ENCODE results near the gene HCRTR1.

The HCRTR1 gene

GRCh38 chr1:31607360-31607759, 10.1 kb upstream of the HCRTR1 start:
- Histone ChIP-seq H3K9me3 (ENCODE audit: control insufficient read depth in 1 of 2, low read length in 2 of 2) (no peaks in the 10 kb centered on the region), H3K27me3 (ENCODE audit: low read depth, low read length) (no peaks in the 10 kb centered on the region), H3K36me3 (ENCODE audit: control insufficient read depth in 1 of 2, insufficient read depth in 2 of 2, low read length in 2 of 2) (no peaks in the 10 kb centered on the region), H3K4me3 (ENCODE audit: low read depth in 1 of 2, low read length in 2 of 2) (no peak overlapping the region), H3K27ac (ENCODE audit: low read length) (no peak overlapping the region), H3K4me1 (ENCODE audit: control insufficient read depth in 1 of 2, insufficient read depth in 2 of 2, low read length in 2 of 2) (no peaks in the 10 kb centered on the region)

DNA sequence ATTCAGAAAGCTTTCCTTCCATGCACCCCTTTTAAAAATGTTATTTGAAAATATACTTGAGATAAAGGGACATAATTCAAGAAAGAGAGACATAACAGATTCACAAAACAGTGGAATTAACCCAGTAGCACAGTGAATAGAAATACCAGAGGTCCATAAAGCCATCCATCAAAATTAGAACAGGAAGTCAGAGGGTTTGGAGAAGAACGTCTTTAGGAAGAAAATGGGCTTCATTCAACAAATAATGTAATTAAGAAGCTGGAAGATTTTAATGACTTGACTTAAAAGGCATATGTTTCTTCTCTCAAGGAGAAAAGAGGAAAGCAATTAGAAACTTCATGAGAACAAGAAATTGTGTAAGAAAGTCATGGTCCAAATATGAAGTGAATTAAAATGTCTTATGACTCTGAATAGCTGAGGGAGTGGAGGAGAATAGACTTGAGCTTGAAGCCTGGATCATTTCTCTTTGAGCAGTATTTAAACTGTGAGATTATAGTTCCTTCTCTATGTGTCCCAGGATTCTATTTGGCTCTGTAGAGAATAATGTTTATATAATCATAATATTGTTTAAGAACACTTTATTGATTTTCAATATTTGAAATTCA, 7.9 kb upstream of the HCRTR1 start:
- H3K36me3 ChIP-seq (ENCODE audit: control insufficient read depth in 1 of 2, insufficient read depth in 2 of 2, low read length in 2 of 2): no peaks in the 10 kb centered on the region
- no peak overlapping the region for H3K27ac ChIP-seq (ENCODE audit: low read length)
- H3K4me3 ChIP-seq (ENCODE audit: low read depth in 1 of 2, low read length in 2 of 2): no peak overlapping the region
- no peaks in the 10 kb centered on the region for H3K9me3 ChIP-seq (ENCODE audit: control insufficient read depth in 1 of 2, low read length in 2 of 2)
- no peaks in the 10 kb centered on the region for H3K4me1 ChIP-seq (ENCODE audit: control insufficient read depth in 1 of 2, insufficient read depth in 2 of 2, low read length in 2 of 2)
- no peaks in the 10 kb centered on the region for H3K27me3 ChIP-seq (ENCODE audit: low read depth, low read length)

GRCh38 chr1:31614414-31615005, 3.0 kb upstream of the HCRTR1 start:
- no peaks in the 10 kb centered on the region for H3K36me3 ChIP-seq (ENCODE audit: control insufficient read depth in 1 of 2, insufficient read depth in 2 of 2, low read length in 2 of 2)
- H3K4me3 ChIP-seq (ENCODE audit: low read depth in 1 of 2, low read length in 2 of 2): no peak overlapping the region
- peaks cover 5% of the 10 kb centered on the region for H3K27me3 ChIP-seq (ENCODE audit: low read depth, low read length)
- H3K4me1 ChIP-seq (ENCODE audit: control insufficient read depth in 1 of 2, insufficient read depth in 2 of 2, low read length in 2 of 2): peaks cover 0 to 9% of the 10 kb centered on the region in 2 donors
- H3K9me3 ChIP-seq (ENCODE audit: control insufficient read depth in 1 of 2, low read length in 2 of 2): no peaks in the 10 kb centered on the region
- no peak overlapping the region for H3K27ac ChIP-seq (ENCODE audit: low read length)

DNA sequence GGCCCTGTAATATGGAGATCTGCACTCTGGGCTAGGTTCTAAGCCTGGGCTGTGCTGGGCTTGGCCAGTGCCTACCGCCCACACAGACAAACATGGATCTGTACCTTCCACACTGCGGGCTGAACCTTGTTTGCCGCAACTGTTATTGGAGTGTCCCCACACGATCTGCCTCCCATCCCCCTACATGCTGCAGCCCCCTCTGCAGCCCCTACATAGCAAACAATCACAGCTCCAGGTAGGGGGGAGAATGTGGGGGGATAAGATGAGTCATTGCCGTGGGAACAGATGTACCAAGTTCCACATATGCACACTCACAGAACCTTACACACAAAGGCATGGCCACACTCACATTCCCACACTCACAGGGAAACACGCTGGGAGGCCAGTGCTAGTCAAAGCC, 2.1 kb upstream of the HCRTR1 start:
- Histone ChIP-seq H3K9me3 (ENCODE audit: control insufficient read depth in 1 of 2, low read length in 2 of 2) (no peaks in the 10 kb centered on the region), H3K27me3 (ENCODE audit: low read depth, low read length) (peaks cover 5% of the 10 kb centered on the region), H3K27ac (ENCODE audit: low read length) (no peak overlapping the region), H3K36me3 (ENCODE audit: control insufficient read depth in 1 of 2, insufficient read depth in 2 of 2, low read length in 2 of 2) (no peaks in the 10 kb centered on the region), H3K4me3 (ENCODE audit: low read depth in 1 of 2, low read length in 2 of 2) (no peak overlapping the region), H3K4me1 (ENCODE audit: control insufficient read depth in 1 of 2, insufficient read depth in 2 of 2, low read length in 2 of 2) (peaks cover 0 to 9% of the 10 kb centered on the region in 2 donors)

DNA sequence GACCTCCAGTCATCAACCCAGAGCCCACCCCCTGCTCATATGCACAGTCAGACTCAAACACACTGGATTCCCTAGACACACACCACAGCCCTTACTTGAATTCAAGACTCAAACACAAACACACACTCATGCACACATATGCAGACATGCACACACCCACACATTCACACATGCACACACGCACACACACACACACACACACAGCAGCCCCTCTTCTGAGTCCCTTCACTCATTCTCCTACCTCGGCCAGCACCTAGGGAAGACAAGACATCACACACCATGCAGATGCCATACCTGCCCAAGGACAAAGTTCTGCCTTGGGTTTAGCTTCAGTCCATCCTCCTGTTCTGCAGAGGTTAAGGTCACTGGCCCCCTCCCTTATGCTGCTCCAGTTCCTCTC, 1.6 kb upstream of the HCRTR1 start:
- H3K27me3 ChIP-seq (ENCODE audit: low read depth, low read length): peaks cover 5% of the 10 kb centered on the region
- H3K4me1 ChIP-seq (ENCODE audit: control insufficient read depth in 1 of 2, insufficient read depth in 2 of 2, low read length in 2 of 2): peaks cover 0 to 9% of the 10 kb centered on the region in 2 donors
- H3K27ac ChIP-seq (ENCODE audit: low read length): no peak overlapping the region
- H3K36me3 ChIP-seq (ENCODE audit: control insufficient read depth in 1 of 2, insufficient read depth in 2 of 2, low read length in 2 of 2): no peaks in the 10 kb centered on the region
- no peak overlapping the region for H3K4me3 ChIP-seq (ENCODE audit: low read depth in 1 of 2, low read length in 2 of 2)
- H3K9me3 ChIP-seq (ENCODE audit: control insufficient read depth in 1 of 2, low read length in 2 of 2): no peaks in the 10 kb centered on the region

DNA sequence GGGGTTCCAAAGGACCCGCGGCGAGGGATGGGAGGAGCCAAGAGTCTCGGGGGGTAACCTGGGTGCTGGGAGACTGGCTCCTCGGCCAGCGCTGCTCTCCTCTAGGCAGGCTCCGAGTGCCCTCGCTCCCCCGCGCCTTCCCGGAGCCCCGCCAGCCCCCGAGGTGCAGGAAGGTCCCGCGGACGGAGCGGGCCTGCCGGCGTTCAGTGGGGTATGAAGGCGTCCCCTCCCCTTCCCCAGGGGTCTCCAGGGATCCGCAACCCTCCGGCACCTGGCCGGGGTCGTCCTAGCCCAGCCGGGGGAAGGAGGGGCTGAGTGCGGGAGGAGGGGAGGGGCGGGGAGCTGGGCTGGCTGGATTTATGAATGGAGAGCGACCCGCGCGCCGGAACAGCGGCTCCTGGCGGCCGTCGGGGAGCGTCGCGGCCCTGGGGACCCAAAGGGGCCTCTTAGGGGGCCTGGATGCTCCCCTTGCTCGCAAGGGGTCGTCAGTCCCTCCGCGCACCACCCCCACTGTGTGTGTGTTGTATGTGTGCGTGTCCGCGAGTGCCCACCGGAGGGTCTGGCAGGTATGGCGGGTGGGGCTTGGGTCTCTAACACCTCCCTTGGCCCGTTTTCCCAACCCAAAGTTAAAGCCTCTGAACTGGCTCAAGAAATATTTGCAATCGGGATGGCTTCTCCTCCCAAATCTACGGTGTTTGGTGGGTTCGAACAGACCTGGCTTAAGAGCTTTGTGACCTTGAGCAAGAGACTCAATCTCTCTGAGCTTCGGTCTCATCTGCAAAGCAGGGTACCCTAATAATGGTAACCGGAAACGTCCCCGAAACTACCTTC, 642 bp downstream of the HCRTR1 start:
- Histone ChIP-seq H3K9me3 (ENCODE audit: control insufficient read depth in 1 of 2, low read length in 2 of 2) (no peaks in the 10 kb centered on the region), H3K36me3 (ENCODE audit: control insufficient read depth in 1 of 2, insufficient read depth in 2 of 2, low read length in 2 of 2) (no peaks in the 10 kb centered on the region), H3K27me3 (ENCODE audit: low read depth, low read length) (peaks cover 5% of the 10 kb centered on the region), H3K27ac (ENCODE audit: low read length) (no peak overlapping the region), H3K4me1 (ENCODE audit: control insufficient read depth in 1 of 2, insufficient read depth in 2 of 2, low read length in 2 of 2) (peaks cover 0 to 9% of the 10 kb centered on the region in 2 donors), H3K4me3 (ENCODE audit: low read depth in 1 of 2, low read length in 2 of 2) (peak overlapping the region; percentile 26 to 62)

GRCh38 chr1:31618916-31619846, 1.7 kb downstream of the HCRTR1 start:
- Histone ChIP-seq H3K4me1 (ENCODE audit: control insufficient read depth in 1 of 2, insufficient read depth in 2 of 2, low read length in 2 of 2) (peaks cover 0 to 9% of the 10 kb centered on the region in 2 donors), H3K27ac (ENCODE audit: low read length) (no peak overlapping the region), H3K27me3 (ENCODE audit: low read depth, low read length) (peaks cover 5% of the 10 kb centered on the region), H3K4me3 (ENCODE audit: low read depth in 1 of 2, low read length in 2 of 2) (no peak overlapping the region), H3K36me3 (ENCODE audit: control insufficient read depth in 1 of 2, insufficient read depth in 2 of 2, low read length in 2 of 2) (no peaks in the 10 kb centered on the region), H3K9me3 (ENCODE audit: control insufficient read depth in 1 of 2, low read length in 2 of 2) (no peaks in the 10 kb centered on the region)

DNA sequence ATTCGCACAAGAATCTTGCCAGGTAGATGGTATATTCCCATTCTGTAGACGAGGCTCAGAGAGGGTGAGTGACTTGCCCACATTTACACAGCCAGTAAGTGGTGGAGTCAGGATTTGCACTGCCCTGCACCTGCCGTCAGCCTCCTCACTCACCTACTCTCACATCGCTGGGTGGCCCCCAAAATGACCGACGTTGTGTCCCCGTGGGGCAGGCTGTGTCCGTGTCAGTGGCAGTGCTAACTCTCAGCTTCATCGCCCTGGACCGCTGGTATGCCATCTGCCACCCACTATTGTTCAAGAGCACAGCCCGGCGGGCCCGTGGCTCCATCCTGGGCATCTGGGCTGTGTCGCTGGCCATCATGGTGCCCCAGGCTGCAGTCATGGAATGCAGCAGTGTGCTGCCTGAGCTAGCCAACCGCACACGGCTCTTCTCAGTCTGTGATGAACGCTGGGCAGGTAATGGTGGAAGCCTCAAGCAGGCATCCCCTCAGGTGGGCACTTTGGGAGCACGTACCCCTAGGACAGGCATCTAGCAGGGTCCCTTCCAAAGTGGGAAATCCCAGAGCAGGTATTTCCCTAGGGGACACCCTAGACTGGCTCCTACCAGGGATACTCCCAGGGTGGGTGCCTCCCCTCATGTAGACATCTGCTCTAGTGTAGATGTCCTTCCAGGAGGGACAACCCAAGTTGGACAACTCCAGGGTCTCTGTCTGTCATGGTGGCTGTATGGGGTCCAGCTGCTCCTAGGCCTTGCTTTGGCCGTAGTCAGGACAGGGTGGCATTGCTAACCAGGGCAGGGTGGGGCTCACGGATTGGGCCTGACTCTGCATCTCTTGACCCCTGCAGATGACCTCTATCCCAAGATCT, 3.4 kb downstream of the HCRTR1 start:
- no peak overlapping the region for H3K4me3 ChIP-seq (ENCODE audit: low read depth in 1 of 2, low read length in 2 of 2)
- peaks cover 0 to 9% of the 10 kb centered on the region in 2 donors for H3K4me1 ChIP-seq (ENCODE audit: control insufficient read depth in 1 of 2, insufficient read depth in 2 of 2, low read length in 2 of 2)
- H3K36me3 ChIP-seq (ENCODE audit: control insufficient read depth in 1 of 2, insufficient read depth in 2 of 2, low read length in 2 of 2): no peaks in the 10 kb centered on the region
- H3K27me3 ChIP-seq (ENCODE audit: low read depth, low read length): peaks cover 5% of the 10 kb centered on the region
- no peaks in the 10 kb centered on the region for H3K9me3 ChIP-seq (ENCODE audit: control insufficient read depth in 1 of 2, low read length in 2 of 2)
- no peak overlapping the region for H3K27ac ChIP-seq (ENCODE audit: low read length)

DNA sequence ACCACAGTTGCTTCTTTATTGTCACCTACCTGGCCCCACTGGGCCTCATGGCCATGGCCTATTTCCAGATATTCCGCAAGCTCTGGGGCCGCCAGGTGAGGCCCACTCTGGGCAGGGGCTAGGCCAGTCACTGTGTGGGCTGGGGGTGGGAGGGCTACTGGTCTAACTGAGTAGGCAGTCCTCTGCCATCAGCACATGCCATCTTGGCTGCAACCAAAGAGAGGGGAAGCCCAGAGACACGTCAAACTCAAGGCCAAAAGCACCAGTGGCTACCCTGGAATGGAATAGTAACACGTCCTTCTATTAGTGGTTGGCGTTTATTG, 4.0 kb downstream of the HCRTR1 start:
- Histone ChIP-seq H3K27ac (ENCODE audit: low read length) (no peak overlapping the region), H3K9me3 (ENCODE audit: control insufficient read depth in 1 of 2, low read length in 2 of 2) (no peaks in the 10 kb centered on the region), H3K4me3 (ENCODE audit: low read depth in 1 of 2, low read length in 2 of 2) (no peak overlapping the region), H3K27me3 (ENCODE audit: low read depth, low read length) (peaks cover 5% of the 10 kb centered on the region), H3K4me1 (ENCODE audit: control insufficient read depth in 1 of 2, insufficient read depth in 2 of 2, low read length in 2 of 2) (peaks cover 0 to 13% of the 10 kb centered on the region in 2 donors), H3K36me3 (ENCODE audit: control insufficient read depth in 1 of 2, insufficient read depth in 2 of 2, low read length in 2 of 2) (no peaks in the 10 kb centered on the region)

GRCh38 chr1:31621847-31622730, 4.6 kb downstream of the HCRTR1 start:
- no peak overlapping the region for H3K27ac ChIP-seq (ENCODE audit: low read length)
- no peaks in the 10 kb centered on the region for H3K36me3 ChIP-seq (ENCODE audit: control insufficient read depth in 1 of 2, insufficient read depth in 2 of 2, low read length in 2 of 2)
- peaks cover 5% of the 10 kb centered on the region for H3K27me3 ChIP-seq (ENCODE audit: low read depth, low read length)
- H3K4me1 ChIP-seq (ENCODE audit: control insufficient read depth in 1 of 2, insufficient read depth in 2 of 2, low read length in 2 of 2): peaks cover 0 to 19% of the 10 kb centered on the region in 2 donors
- no peaks in the 10 kb centered on the region for H3K9me3 ChIP-seq (ENCODE audit: control insufficient read depth in 1 of 2, low read length in 2 of 2)
- no peak overlapping the region for H3K4me3 ChIP-seq (ENCODE audit: low read depth in 1 of 2, low read length in 2 of 2)
